IPS-20b (cell line): ENCODE results near the gene NCR1.
"Not testable (repeated sequence)": the region's sequence is repeated elsewhere in the genome, so short reads cannot be mapped to it uniquely, and the experiment has no call there.

Source experiments
- H3K27ac ChIP-seq: one replicate; pipeline ENCODE4 v1.5.1; 2013; ENCODE audit warnings: low read length
- H3K27me3 ChIP-seq: 2 replicates; pipeline ENCODE4 v1.6.1; 2013; ENCODE audit warnings: mild to moderate bottlenecking, low read length, inconsistent platforms; ENCODE audit not compliant: insufficient read depth
- H3K36me3 ChIP-seq: 2 replicates; pipeline ENCODE4 v1.6.1; 2013; ENCODE audit warnings: low read depth, mild to moderate bottlenecking, inconsistent platforms, low read length, moderate library complexity; ENCODE audit not compliant: insufficient read depth
- H3K4me1 ChIP-seq: 2 replicates; pipeline ENCODE4 v1.6.1; 2013; ENCODE audit warnings: mild to moderate bottlenecking, control low read depth, inconsistent platforms, low read length, moderate library complexity; ENCODE audit not compliant: insufficient read depth
- H3K4me3 ChIP-seq: 2 replicates; pipeline ENCODE4 v1.5.1; 2013; ENCODE audit warnings: mild to moderate bottlenecking, low read length, inconsistent platforms
- H3K9ac ChIP-seq: 2 replicates; pipeline ENCODE4 v1.6.1; 2013; ENCODE audit warnings: low read depth, mild to moderate bottlenecking, inconsistent platforms, low read length, moderate library complexity
- H3K9me3 ChIP-seq: 2 replicates; pipeline ENCODE4 v1.6.1; 2013; ENCODE audit warnings: mild to moderate bottlenecking, low read depth, low read length, inconsistent platforms; ENCODE audit not compliant: insufficient read depth

NCR1 gene

GRCh38 chr19:54905803-54906511 lies at the start of gene NCR1:
TSS of gene NCR1 (plus strand) at chr19:54906148. CDS start at chr19:54906188, 40 bp downstream.
- no peak within 1 kb of the TSS for H3K4me3 ChIP-seq
- H3K27me3 ChIP-seq = no peaks in the 10 kb centered on the region
- H3K4me1 ChIP-seq = no peaks in the 10 kb centered on the region
- H3K9ac ChIP-seq = no peak within 1 kb of the TSS
- no peaks in the 10 kb centered on the region for H3K9me3 ChIP-seq
- no peak within 1 kb of the TSS for H3K27ac ChIP-seq
- H3K36me3 ChIP-seq = no peaks in the 10 kb centered on the region

GRCh38 chr19:54858476-54858875 lies 47.5 kb upstream of the NCR1 start:
- not testable (repeated sequence) for H3K4me3 ChIP-seq, H3K27ac ChIP-seq, H3K4me1 ChIP-seq, H3K27me3 ChIP-seq, H3K36me3 ChIP-seq, H3K9ac ChIP-seq
- H3K9me3 ChIP-seq = peaks cover 51% of the 10 kb centered on the region

GRCh38 chr19:54859421-54859820 lies 46.5 kb upstream of the NCR1 start:
- peaks cover 41% of the 10 kb centered on the region for H3K9me3 ChIP-seq
- not testable (repeated sequence) for H3K4me3 ChIP-seq, H3K27me3 ChIP-seq, H3K27ac ChIP-seq, H3K4me1 ChIP-seq, H3K36me3 ChIP-seq, H3K9ac ChIP-seq

GRCh38 chr19:54863459-54863858 lies 42.5 kb upstream of the NCR1 start:
- H3K4me1 ChIP-seq, H3K27ac ChIP-seq, H3K4me3 ChIP-seq, H3K36me3 ChIP-seq, H3K27me3 ChIP-seq, H3K9ac ChIP-seq: not testable (repeated sequence)
- H3K9me3 ChIP-seq = peaks cover 31% of the 10 kb centered on the region; the same call in 1 of the 2 replicates

GRCh38 chr19:54871696-54872095 lies 34.3 kb upstream of the NCR1 start:
- Histone ChIP-seq H3K9me3 (peaks cover 9% of the 10 kb centered on the region; the same call in 1 of the 2 replicates), H3K9ac (no peak overlapping the region), H3K27ac (no peak overlapping the region), H3K4me1 (no peaks in the 10 kb centered on the region), H3K36me3 (no peaks in the 10 kb centered on the region), H3K4me3 (no peak overlapping the region), H3K27me3 (0 out of 2 replicates have a peak, but pooled peaks cover 6% of the 10 kb centered on the region)

- H3K4me3 ChIP-seq = no peak within 1 kb of the TSS
Observed at GRCh38 chr19:54873990-54874389, 32.0 kb upstream of the NCR1 start, which contains the start of gene FCAR. TSS of gene FCAR (plus strand) at chr19:54874235. CDS start at chr19:54874290, 55 bp downstream.

GRCh38 chr19:54875506-54875905 lies 30.4 kb upstream of the NCR1 start:
- Histone ChIP-seq H3K9me3 (no peaks in the 10 kb centered on the region; the same call in 1 of the 2 replicates), H3K27me3 (peaks cover 10% of the 10 kb centered on the region; the same call in 1 of the 2 replicates), H3K4me1 (no peaks in the 10 kb centered on the region; the same call in 1 of the 2 replicates), H3K36me3 (no peaks in the 10 kb centered on the region), H3K4me3 (no peak overlapping the region), H3K9ac (no peak overlapping the region), H3K27ac (no peak overlapping the region)

More at GRCh38 chr19:54873990-54874389, 32.0 kb upstream of the NCR1 start, which contains the start of gene FCAR:
- peaks cover 5% of the 10 kb centered on the region; the same call in 1 of the 2 replicates for H3K9me3 ChIP-seq
- no peaks in the 10 kb centered on the region for H3K36me3 ChIP-seq
- no peaks in the 10 kb centered on the region; the same call in 1 of the 2 replicates for H3K4me1 ChIP-seq
- 0 out of 2 replicates have a peak, but pooled peaks cover 6% of the 10 kb centered on the region for H3K27me3 ChIP-seq
- H3K9ac ChIP-seq = no peak within 1 kb of the TSS
- H3K27ac ChIP-seq = no peak within 1 kb of the TSS

- peaks cover 17% of the 10 kb centered on the region for H3K27me3 ChIP-seq
- no peaks in the 10 kb centered on the region; the same call in 1 of the 2 replicates for H3K9me3 ChIP-seq
Observed at GRCh38 chr19:54877471-54877870, 28.5 kb upstream of the NCR1 start.

GRCh38 chr19:54881884-54882283 lies 24.1 kb upstream of the NCR1 start:
- H3K9ac ChIP-seq = no peak overlapping the region
- peaks cover 10% of the 10 kb centered on the region for H3K27me3 ChIP-seq
- no peak overlapping the region for H3K4me3 ChIP-seq
- no peaks in the 10 kb centered on the region; the same call in 1 of the 2 replicates for H3K4me1 ChIP-seq
- no peaks in the 10 kb centered on the region for H3K36me3 ChIP-seq
- H3K27ac ChIP-seq = no peak overlapping the region
- no peaks in the 10 kb centered on the region for H3K9me3 ChIP-seq

More at GRCh38 chr19:54877471-54877870, 28.5 kb upstream of the NCR1 start:
- Histone ChIP-seq H3K27ac (no peak overlapping the region), H3K9ac (no peak overlapping the region), H3K4me3 (no peak overlapping the region), H3K36me3 (no peaks in the 10 kb centered on the region), H3K4me1 (no peaks in the 10 kb centered on the region; the same call in 1 of the 2 replicates)

GRCh38 chr19:54882758-54883157 lies 23.2 kb upstream of the NCR1 start:
- H3K27me3 ChIP-seq = peaks cover 10% of the 10 kb centered on the region
- no peak overlapping the region for H3K4me3 ChIP-seq
- H3K36me3 ChIP-seq = no peaks in the 10 kb centered on the region
- no peaks in the 10 kb centered on the region for H3K9me3 ChIP-seq
- no peak overlapping the region for H3K9ac ChIP-seq
- H3K4me1 ChIP-seq = no peaks in the 10 kb centered on the region; the same call in 1 of the 2 replicates
- no peak overlapping the region for H3K27ac ChIP-seq

GRCh38 chr19:54883228-54883627 lies 22.7 kb upstream of the NCR1 start:
- no peak overlapping the region for H3K27ac ChIP-seq
- no peak overlapping the region for H3K4me3 ChIP-seq
- H3K36me3 ChIP-seq = no peaks in the 10 kb centered on the region
- no peak overlapping the region for H3K9ac ChIP-seq
- no peaks in the 10 kb centered on the region; the same call in 1 of the 2 replicates for H3K4me1 ChIP-seq
- peaks cover 10% of the 10 kb centered on the region for H3K27me3 ChIP-seq
- no peaks in the 10 kb centered on the region for H3K9me3 ChIP-seq

GRCh38 chr19:54888239-54888638 lies 17.7 kb upstream of the NCR1 start:
- H3K36me3 ChIP-seq = no peaks in the 10 kb centered on the region
- H3K4me1 ChIP-seq = peaks cover 2% of the 10 kb centered on the region
- H3K9ac ChIP-seq = no peak overlapping the region
- no peak overlapping the region for H3K27ac ChIP-seq
- H3K9me3 ChIP-seq = no peaks in the 10 kb centered on the region
- no peaks in the 10 kb centered on the region for H3K27me3 ChIP-seq
- no peak overlapping the region for H3K4me3 ChIP-seq
